ENCODE measurements around the gene LMNB1.

Gene LMNB1

DNA sequence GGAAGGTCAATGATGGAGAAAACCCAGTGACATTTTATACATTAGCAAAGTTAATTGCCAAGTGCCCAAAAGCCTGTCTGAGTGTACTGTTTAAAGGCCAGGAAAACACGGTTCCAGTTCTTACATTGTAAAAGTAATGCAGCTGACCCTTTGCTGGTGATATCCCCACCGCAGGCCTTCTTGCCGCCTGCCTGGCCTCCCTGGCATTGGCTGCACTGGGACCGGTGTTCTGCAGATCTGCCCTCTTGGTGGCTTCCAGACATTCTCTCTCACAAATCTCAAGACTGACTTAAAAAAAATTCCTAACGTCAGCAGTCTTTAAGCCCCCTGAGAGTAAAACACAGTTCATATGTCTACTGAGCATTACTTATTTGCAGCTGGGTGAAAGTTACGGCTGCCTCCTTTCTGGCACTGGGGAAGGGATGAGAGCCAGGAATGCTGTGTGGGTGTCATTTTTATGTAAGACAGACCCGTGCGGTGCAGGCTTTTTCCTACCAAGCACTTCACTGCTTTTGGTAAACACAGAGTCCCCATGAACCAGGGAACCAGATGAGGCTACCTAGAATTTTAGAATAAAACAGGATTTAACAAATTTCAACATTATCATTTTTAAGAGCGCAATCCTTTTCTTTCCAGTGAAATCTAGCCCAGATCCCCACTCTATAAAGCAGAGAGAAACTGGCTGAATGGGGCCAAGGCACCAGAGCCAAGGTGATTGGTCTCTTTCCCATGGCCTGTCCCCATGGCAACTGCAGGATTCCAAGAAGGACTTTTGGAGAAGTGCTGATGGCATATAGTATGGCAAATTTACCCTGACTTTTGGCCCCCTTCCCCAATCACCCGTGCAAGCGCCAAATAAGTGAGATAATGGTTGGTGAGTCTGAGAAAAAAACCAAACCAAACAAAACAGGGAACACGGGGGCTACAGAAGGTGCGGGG, 80.8 kb downstream of the LMNB1 start:
- DNase-seq = no peak

GRCh38 chr5:126858441-126858840, 81.5 kb downstream of the LMNB1 start:
- DNase-seq = no peak

- DNase-seq = no peak
Observed at GRCh38 chr5:126863402-126863801, 86.5 kb downstream of the LMNB1 start.

DNA sequence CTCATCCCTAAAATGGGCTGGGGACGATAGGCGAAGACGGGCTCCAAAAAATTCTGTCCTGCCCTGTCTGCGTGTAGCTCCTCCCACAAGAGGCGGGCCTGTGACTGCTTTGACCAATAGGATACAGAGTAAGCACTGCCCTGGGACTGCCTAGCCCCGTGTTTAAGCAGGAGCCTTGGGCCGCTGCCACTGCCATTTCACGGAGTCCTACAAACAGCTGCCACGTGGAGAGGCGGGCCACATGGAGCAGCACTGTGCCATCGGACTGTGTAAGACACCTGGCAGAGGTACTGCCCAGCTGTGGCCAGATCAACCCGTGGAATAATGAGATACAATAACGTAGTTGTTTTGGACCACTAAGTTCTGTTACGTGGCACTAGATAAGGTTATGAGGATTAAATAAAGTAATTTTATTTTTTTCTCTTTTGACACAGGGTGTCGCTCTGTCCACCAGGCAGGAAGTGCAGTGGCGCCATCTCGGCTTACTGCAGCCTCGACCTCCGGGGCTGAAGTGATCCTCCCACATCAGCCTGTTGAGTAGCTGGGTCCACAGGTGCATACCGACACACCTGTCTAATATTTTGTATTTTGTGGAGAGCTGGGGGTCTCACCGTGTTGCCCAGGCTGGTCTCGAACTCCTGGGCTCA, 87.2 kb downstream of the LMNB1 start:
- no peak for DNase-seq

DNA sequence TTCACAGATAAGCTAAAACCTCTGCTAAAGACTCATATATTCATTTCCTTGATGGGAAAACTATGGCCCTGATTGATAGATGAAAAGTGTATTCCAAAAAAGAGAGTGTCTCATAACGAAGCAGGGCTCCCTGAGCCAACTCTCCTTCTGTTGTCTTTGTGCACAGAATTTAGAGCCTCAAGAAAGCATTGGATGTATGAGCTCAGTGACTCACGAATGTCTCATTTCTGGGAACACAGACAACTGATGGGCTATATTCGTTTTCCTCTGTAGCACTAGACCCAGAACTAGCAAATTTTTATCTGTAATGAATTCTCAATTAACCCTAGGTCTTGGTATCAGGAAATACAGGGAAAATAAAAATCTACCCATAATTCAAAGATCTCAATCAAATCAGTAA, 88.4 kb downstream of the LMNB1 start:
- no peak for DNase-seq

DNA sequence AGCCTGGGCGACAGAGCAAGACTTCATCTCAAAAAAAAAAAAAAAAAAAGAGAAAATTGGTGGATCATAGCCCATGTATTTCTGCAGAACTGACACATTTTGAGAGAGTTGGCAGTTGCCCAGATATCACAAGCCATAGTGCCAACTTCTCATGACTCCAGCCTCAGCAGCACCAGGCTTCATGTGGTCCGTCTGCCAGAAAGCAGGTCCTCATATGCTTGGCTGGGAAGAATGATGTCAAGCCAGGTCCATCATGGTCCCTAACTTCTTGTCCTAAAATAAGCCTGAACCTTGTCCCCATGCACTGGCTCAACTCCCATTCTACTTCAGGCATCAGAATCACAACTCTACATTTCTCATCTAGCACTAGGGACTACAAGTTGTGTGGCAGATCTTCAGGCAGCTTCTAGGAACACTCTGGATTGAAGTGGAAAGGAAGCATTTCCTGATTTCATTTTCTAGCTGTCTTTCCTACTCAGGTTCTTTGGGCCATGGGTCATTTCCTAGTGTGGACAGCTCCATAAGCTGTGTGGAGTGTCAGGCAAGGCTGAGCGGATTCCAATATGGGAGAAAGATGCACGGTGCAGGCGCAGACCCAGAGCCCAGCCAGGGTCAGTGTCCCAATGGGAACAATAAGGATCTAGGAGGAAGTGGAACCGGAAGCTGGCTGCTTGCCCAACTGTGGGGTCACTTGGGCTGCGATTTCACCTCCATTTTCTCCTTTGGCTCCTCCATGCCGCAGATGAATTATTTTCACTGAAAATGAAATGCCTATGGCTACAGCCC, 90.1 kb downstream of the LMNB1 start:
- DNase-seq = no peak

DNA sequence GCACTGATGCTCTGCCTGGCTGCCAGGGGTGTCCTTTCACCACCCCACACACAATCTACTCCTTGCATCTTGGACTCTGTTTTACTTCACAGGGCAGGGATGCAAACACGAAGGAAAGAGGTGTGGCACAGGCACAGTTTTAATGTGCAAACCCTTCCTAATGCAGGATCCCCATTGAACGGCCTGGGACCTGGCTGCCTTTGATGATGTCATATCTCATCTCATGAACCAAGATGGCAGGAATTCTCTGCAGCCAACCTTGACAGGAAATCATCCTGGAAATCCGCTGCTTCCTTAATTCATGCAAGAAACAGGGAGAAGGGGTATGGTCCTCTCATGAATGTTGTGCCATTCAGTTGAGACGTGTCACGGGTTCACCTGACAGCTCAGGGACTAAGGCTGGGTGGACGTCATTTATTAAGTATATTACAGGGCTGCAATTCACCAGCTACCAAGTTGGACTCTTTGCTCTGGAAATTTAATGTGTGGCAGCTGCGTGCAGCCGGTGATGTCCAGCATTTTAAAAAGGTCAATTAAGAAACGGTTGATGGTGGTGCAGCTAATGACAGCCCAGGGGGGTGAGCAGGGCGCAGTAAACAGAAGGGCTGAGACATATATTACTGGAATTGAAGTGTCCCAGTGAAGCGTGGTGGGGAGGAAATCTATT, 91.5 kb downstream of the LMNB1 start:
- DNase-seq = no peak

- DNase-seq = no peak
Observed at GRCh38 chr5:126869005-126869451, 92.1 kb downstream of the LMNB1 start.

GRCh38 chr5:126871441-126871840, 94.5 kb downstream of the LMNB1 start:
- DNase-seq = no peak

DNA sequence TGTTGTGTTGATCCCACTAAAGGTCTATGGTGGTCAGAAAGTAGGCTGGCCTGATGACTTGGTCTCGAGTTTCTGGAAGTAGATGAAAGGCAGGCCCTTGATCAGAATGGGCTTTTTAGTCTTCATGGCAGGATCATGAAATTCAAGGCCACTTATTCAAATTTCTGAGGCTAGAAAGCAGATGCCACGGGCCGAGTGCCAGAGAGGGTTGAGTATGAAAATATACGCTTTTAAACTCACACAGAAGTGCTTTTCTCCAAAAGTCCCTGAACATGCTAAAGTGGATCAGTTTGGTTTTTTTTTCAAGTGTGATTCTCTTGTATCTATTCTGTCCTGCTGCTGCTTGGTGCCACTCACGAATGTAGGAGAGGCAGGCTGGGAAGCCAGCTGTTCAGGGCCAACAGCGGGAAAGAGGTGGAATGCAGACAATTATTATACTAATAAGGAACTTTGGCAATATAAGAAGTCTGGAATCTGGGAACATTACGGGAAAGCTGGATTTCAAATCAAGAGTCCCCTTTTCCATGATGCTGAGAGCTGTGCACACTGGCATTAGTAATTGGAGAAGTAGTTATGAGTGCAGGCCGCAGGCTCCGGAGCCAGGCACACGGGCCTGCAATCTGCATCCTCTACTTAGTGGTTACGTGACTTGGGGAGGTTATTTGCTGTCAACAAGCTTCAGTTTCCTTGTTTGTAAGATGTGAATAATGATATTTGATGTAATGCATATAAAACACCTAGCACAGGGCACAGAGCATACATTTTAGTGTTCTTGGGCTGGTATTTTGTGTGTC, 95.8 kb downstream of the LMNB1 start:
- no peak for DNase-seq

DNA sequence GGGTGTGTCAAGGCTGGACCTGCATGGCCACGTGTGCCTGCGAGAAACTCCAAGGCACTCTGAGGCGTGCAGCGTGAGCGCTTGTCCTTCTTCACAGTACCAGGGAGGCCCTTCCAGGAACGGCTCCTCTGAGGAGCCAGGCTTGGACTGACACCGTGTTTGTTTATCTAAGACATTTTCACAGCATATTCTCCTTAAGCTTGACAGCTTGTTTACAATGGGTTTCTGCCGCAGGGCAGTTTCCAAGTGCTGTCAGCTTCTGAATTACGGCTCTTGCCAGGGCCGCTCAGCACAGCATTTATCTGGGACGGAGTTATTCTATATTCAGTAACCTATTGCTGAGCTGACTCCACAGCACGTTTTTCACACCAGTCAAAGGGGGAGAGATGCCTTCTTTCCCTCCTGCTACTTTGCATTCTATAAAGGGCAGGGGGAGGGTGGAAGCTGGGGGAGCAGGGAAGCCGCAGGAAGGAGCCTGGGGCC, 98.4 kb downstream of the LMNB1 start:
- no peak for DNase-seq

DNA sequence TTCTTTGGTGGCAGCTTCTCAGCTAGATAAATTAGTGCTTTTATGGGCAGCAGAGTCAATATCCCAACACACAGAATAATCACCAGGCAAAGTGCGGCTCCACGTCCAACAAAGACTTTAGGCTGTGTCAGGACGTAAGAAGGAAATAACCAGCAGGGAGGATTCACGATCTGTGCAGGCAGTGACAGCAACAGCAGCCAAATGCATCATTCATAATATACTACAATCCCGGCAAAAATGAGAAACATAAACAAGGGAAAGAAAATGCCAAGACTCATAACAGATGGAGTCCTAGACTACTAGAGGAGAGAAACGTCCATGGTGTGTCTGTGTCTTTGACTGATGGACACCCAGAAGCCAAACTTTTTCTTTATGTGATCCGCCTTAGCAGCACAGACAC, 100.7 kb downstream of the LMNB1 start:
- DNase-seq = no peak

DNA sequence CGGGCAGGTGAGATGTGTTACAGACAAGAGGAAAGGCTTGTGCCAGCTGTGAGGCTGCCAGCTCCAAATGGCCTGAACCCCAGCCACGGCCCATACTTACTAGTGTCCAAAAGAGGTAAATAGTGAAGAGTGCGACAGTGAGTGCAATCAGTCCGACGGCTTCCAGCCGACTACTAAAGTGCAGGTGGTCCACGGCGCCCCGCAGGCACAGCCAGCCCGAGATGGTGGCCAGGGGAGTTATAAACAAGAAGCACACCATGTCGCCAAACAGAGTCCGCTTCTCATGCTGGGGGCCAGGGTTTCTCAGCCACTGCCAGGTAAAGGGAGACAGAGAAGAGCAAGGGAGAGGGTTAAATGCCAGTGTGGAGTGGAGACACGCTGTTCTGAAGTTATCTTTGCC, 101.1 kb downstream of the LMNB1 start:
- DNase-seq = no peak

DNA sequence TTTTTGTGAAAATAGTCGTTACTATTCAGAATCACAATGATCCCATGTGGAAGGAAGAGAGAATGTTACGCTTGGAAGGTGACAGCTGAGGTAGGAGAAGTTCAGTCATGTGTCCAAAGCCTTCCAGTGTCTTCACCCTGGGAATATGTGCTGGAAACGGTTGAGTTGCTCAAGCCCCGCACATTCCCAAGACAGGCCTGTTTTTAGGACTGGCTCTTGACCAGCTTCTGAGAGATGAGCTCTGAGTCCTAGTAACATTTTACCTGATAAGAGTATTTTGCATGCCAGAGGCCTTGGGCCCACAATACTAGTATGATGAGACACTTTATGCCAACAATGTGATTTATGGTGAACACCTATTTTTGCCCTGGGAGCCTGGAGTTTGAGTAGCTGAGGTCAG, 101.7 kb downstream of the LMNB1 start:
- DNase-seq = no peak

DNA sequence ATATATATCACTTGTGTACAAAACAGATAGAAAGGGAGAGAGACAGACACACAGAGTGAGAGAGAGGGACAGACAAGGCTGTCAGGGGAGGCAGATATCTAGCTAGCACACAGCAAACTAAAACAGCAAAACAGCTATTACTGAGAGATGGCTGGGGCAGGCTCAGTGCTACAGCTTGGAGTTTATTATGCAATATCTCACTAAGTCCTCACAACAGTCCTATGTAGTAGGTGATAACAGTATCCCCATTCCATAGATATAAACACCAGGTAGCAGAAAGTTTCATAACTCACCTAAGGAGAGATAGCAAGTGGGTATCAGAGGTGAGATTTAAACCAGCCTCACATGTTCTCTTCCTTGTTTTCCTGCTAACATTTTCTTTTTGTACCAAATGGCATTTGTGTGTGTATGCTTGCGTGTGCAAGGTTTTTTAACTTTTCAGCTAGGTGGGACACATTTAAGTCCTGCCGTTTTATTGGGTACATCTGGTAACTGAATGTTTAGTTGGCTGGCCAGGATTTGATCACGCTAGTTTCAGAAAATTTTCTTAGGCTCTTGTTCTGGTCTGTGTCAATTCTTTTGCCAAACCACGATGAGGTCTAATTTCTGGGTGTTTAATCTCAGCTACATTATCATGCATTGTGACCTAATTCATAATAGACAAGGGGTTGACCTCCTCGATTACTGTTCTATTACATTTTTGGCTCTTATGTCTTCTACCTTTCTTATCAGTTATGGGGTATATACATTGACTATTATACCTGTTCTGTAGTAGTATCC, 105.1 kb downstream of the LMNB1 start:
- no peak for DNase-seq

GRCh38 chr5:126883564-126884245, 106.8 kb downstream of the LMNB1 start:
- no peak for DNase-seq

DNA sequence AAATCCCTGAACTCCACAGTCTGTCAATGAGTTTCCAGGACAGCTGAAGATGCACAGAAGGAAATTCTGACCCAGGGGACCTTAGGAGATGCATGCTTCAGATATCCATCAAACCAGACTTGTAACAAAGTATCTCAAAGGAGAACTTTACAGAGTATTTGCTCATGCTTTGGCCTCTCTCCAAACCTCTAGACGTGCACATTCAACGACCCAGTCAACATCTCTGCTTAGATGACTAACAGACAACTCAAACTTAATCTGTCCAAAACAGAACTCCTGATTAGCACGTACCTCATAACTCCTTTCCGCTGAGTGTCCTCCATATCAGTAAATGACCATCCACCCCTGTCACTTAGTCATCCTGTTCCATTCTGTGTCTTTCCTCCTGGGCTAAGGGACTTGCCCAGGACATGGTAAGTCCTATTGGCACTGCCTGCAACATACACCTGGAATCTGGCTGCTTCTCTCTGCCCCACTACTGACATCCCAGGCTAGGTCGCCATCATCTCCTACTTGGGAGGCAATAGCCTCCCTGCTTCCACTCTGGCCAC, 107.4 kb downstream of the LMNB1 start:
- DNase-seq = no peak

All from T-helper 9 cell (primary cell).